ENCODE results near the gene DCBLD1. TPM values are rescaled to one million over a fixed set of nuclear protein-coding genes. Genes with fewer than 3 reads are reported as not detected.

DCBLD1 gene
- total RNA-seq, 4 donors from 2014 or later, result 19.8 to 35.0 (median 27.8) TPM

- no peaks in the 10 kb centered on the region for H3K27me3 ChIP-seq
- H3K9me3 ChIP-seq, result no peaks in the 10 kb centered on the region
- no peak overlapping the region for H3K27ac ChIP-seq
- no peak for DNase-seq
- peaks cover 0 to 17% (median 0%) of the 10 kb centered on the region in 3 donors for H3K36me3 ChIP-seq
- TF ChIP-seq POLR2A (IDR thresholded peaks at IDR 0.05), result no peak
- peaks cover 0 to 2% (median 0%) of the 10 kb centered on the region in 4 donors for H3K4me1 ChIP-seq
- H3K4me3 ChIP-seq, result no peak overlapping the region
These were observed 78.7 kb downstream of the DCBLD1 start for GRCh38 chr6:117561128-117561527.

- H3K4me1 ChIP-seq, result no peaks in the 10 kb centered on the region
- no peaks in the 10 kb centered on the region for H3K27me3 ChIP-seq
- no peak overlapping the region for H3K27ac ChIP-seq
- no peaks in the 10 kb centered on the region for H3K9me3 ChIP-seq
- TF ChIP-seq CTCF (IDR thresholded peaks at IDR 0.05) (no peak), POLR2A (IDR thresholded peaks at IDR 0.05) (no peak)
- peaks cover 0 to 49% (median 0%) of the 10 kb centered on the region in 3 donors for H3K36me3 ChIP-seq
- H3K4me3 ChIP-seq, result no peak overlapping the region
- DNase-seq, result no peak
These were observed 82.2 kb downstream of the DCBLD1 start for GRCh38 chr6:117564681-117565080.

- DNase-seq, result no peak
- H3K27ac ChIP-seq, result no peak overlapping the region
- H3K36me3 ChIP-seq, result peaks cover 0 to 63% (median 0%) of the 10 kb centered on the region in 3 donors
- no peaks in the 10 kb centered on the region for H3K9me3 ChIP-seq
- H3K4me3 ChIP-seq, result no peak overlapping the region
- TF ChIP-seq CTCF (IDR thresholded peaks at IDR 0.05) (no peak), POLR2A (IDR thresholded peaks at IDR 0.05) (no peak)
- no peaks in the 10 kb centered on the region for H3K4me1 ChIP-seq
- H3K27me3 ChIP-seq, result no peaks in the 10 kb centered on the region
These were observed 85.8 kb downstream of the DCBLD1 start for GRCh38 chr6:117568247-117568646.

GRCh38 chr6:117568831-117569410, 86.4 kb downstream of the DCBLD1 start:
- Histone ChIP-seq H3K27ac (no peak overlapping the region), H3K27me3 (no peaks in the 10 kb centered on the region), H3K4me3 (no peak overlapping the region), H3K36me3 (peaks cover 0 to 59% (median 0%) of the 10 kb centered on the region in 3 donors), H3K9me3 (no peaks in the 10 kb centered on the region), H3K4me1 (no peaks in the 10 kb centered on the region)
- DNase-seq, result no peak
- no peak for TF ChIP-seq CTCF (IDR thresholded peaks at IDR 0.05)

- DNase-seq, result no peak
- Histone ChIP-seq H3K27me3 (no peaks in the 10 kb centered on the region), H3K9me3 (no peaks in the 10 kb centered on the region), H3K4me1 (no peaks in the 10 kb centered on the region), H3K27ac (no peak overlapping the region), H3K36me3 (peaks cover 0 to 56% (median 0%) of the 10 kb centered on the region in 3 donors), H3K4me3 (no peak overlapping the region)
- no peak for TF ChIP-seq CTCF (IDR thresholded peaks at IDR 0.05)
- TF ChIP-seq POLR2A (IDR thresholded peaks at IDR 0.05), result no peak
These were observed 90.7 kb downstream of the DCBLD1 start for GRCh38 chr6:117573006-117573680.

- H3K4me1 ChIP-seq, result no peaks in the 10 kb centered on the region
- peaks cover 0 to 48% (median 3%) of the 10 kb centered on the region in 3 donors for H3K36me3 ChIP-seq
These were observed 91.7 kb downstream of the DCBLD1 start for GRCh38 chr6:117574198-117574597.

More at GRCh38 chr6:117574198-117574597, 91.7 kb downstream of the DCBLD1 start:
- TF ChIP-seq POLR2A (IDR thresholded peaks at IDR 0.05) (no peak), CTCF (IDR thresholded peaks at IDR 0.05) (no peak)
- DNase-seq, result no peak
- Histone ChIP-seq H3K27ac (no peak overlapping the region), H3K4me3 (no peak overlapping the region), H3K27me3 (no peaks in the 10 kb centered on the region), H3K9me3 (no peaks in the 10 kb centered on the region)

All from Peyer's patch (tissue), 4 donors.